ENCODE data around the gene KRTAP10-10.
"Not testable (repeated sequence)": the region's sequence is repeated elsewhere in the genome, so short reads cannot be mapped to it uniquely, and the experiment has no call there.

Gene KRTAP10-10, protein sequence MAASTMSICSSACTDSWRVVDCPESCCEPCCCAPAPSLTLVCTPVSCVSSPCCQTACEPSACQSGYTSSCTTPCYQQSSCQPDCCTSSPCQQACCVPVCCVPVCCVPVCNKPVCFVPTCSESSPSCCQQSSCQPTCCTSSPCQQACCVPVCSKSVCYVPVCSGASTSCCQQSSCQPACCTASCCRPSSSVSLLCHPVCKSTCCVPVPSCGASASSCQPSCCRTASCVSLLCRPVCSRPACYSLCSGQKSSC
- 0 reads per million in 2 donors for total RNA-seq

- DNase-seq = no peak
These were observed at the start of gene KRTAP10-10 for GRCh38 chr21:44637018-44637850. Gene KRTAP10-10, plus strand, starts transcription at chr21:44637356. Its CDS starts 62 bp downstream, at chr21:44637418.

DNA sequence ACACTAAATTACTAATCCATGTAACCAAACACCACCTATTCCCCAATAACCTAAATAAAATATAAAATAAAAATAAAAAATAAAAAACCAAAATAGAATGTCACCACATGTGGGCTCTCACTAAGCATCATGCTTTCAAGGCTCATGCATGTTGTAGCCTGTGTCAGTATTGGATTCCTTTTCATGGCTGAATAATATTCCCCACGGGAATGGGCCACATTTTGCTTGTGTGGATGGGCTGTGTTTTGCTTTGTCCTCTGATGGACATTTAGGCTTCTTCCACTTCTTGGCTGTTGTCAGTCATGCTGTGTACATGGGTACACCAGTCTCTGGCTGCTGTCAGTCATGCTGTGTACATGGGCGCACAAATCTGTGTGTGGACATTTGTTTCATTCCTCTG, 48.1 kb upstream of the KRTAP10-10 start:
- no peak for DNase-seq

DNA sequence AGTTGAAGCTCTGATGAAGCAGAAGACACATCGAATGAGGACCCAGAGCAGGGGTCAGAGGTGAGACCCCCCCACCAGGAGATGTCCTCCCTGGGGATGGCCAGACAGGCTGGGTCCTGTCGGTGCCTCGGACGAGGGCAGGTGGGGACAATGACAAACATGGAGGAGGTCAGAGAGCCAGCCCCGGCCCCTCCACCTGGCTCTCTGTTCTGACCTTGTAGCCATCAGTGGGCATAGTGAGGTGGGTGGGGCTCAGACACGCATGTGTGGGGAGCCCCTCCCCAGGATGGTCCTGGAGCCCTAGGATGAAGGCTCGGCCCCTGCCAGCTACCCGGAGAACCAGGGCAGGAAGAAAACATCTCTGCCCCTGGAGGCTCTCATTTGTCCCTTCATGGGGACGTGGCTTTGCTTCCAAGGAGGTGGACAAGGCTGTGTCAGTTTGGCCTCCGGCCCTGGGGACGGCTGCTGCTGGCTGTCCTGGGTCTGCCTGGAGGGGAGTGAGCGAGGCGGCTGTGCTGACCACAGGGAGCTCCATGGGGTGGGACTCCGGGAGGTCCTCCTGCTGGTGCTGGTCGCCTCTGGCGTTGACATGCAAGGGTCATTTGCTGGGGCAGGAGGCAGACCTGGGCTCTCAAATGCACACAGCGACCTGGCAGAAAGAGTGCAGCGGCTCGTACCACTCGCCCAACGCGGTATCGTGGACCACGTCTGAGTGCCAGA, 47.4 kb upstream of the KRTAP10-10 start:
- no peak for DNase-seq

DNA sequence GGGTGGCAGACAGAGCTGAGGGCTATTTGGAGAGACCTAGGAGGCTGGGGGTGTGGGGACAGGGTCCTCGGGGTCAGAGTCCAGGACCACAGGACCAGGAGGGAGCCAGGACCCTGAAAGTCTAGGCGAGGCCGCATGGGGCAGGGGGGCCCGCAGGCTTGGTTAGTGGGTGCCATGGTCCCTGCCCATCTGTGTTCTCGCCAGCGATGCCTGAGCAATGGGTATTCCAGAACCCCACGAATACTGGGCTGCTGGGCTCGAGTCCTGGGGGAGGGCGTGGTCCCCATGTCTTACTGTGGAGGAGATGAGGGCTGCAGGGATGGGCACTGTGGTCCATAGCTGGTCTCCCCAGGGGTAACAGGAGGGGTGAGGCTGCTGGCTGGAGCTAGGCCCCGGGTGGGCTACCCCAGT, 46.8 kb upstream of the KRTAP10-10 start:
- DNase-seq = no peak

- not testable (repeated sequence) for DNase-seq
These were observed 46.0 kb upstream of the KRTAP10-10 start for GRCh38 chr21:44590897-44591800.

DNA sequence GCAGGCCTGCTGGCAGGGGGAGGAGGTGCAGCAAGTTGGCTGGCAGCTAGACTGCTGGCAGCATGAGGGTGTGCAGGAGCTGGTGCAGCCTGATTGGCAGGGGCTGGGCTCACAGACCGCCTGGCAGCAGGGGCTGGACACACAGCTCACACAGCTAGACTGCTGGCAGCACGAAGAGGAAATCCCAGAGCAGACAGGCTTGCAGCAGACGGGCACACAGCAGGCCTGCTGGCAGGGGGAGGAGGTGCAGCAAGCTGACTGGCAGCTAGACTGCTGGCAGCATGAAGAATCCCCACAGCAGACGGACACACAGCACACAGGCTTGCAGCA, 45.4 kb upstream of the KRTAP10-10 start:
- DNase-seq = not testable (repeated sequence)

- DNase-seq = no peak
These were observed 44.5 kb upstream of the KRTAP10-10 start, which contains the start of gene KRTAP10-6 for GRCh38 chr21:44592446-44593311. Gene KRTAP10-6, minus strand, starts transcription at chr21:44592505. Its CDS starts 21 bp downstream, at chr21:44592484.

- DNase-seq = no peak
These were observed 43.4 kb upstream of the KRTAP10-10 start for GRCh38 chr21:44593598-44594405.

DNA sequence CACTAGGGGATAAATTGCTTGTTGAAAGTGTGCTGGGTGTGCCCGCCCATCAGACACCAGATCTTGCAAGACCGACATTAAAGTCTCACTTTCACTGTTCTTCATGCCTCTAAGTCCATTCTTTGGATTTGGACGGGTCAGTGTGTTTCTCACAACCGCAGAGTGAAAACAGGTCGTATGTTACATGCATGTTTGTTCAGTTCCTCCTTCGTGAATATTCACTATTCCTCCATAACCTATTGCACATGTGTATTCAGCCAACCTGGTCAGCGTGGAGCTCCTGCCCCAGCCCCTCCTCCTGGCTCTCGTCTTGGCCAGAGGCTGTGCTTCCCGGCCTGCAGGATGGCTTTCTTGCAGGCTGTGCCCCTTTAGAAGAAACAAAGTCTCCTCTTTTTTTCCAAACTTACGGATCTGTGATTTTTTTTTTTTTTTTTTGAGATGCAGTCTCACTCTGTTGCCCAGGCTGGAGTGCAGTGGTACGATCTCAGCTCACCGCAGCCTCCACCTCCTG, 42.7 kb upstream of the KRTAP10-10 start:
- no peak for DNase-seq

DNA sequence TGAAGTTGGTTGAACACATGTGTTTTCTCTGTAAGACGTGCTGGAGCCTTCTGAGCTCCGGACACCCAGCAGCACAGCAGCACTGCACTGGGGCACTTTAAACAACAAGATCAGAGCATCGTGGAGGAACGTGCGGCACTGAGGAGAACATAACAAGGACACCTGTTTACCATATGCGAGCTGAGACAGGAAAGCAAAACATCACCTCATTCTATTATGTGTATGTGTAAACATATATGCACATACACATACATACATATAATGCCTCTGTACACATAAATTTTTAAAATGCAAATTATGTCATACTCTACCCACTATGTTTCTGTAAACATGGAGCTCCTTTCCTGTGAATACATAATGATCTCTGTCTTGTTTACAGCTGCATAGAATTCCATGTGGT, 41.6 kb upstream of the KRTAP10-10 start:
- no peak for DNase-seq

DNA sequence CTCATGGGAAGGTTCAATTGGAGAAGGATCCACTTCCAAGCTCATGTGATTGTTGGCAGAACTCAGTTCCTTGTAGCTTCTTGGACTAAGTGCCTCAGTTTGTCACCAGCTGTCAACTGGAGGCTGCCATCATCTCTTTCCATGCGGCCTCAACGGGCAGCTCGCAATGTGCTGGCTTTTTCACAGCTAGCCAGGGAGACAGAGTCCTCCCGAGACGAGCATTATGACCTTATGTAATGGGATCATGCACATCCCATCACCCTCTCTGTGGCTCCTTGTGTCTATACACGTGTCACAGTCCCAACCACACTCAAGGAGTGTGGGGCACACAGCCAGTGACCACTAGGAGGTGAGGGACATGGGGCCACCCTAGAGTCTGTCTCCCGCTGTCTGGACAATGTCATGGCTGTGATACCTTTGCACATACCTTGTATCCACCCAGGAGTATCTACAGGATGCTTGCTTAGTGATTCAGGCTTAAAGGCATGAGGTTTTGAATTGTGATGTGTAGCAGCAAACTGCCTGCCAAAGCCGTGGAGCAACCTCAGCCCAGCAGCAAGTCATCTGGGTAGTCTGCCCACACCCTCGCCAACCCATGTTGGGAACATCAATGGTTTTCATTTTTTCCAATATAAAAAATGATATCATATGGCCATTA, 41.0 kb upstream of the KRTAP10-10 start:
- DNase-seq = no peak

GRCh38 chr21:44598061-44598460, 39.1 kb upstream of the KRTAP10-10 start:
- DNase-seq = no peak

- DNase-seq = no peak
These were observed 37.7 kb upstream of the KRTAP10-10 start for GRCh38 chr21:44599264-44600029.

DNA sequence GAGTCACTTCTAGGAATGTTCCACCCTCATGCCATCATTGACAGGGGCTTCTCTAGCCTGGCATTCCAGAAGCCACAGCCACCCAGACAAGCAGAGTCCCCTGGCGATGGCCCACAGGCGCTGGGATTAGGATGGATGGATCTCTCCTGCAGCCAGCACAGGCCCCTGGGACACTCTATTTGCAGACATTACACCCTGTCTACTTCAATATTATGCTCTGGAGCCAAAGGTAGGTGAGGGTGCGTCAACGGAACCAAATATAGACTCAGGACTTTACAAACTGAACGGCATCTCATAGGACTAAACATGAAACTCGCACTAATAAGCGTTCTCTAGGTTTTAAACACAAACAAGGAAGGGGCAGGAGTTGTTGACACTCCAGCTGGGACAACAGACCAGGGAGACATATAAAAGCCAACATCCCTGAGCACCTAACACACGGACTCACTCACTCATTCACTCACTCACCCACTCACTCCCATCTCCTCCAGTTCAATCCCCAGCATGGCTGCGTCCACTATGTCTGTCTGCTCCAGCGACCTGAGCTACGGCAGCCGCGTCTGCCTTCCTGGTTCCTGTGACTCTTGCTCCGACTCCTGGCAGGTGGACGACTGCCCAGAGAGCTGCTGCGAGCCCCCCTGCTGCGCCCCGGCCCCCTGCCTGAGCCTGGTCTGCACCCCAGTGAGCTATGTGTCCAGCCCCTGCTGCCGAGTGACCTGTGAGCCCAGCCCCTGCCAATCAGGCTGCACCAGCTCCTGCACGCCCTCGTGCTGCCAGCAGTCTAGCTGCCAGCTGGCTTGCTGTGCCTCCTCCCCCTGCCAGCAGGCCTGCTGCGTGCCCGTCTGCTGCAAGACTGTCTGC, 36.8 kb upstream of the KRTAP10-10 start, which contains the start of gene KRTAP10-7:
Gene KRTAP10-7, plus strand, starts transcription at position 480 of the 861 bp plus-strand sequence. Its CDS starts 25 bp downstream, at position 505.
- not testable (repeated sequence) for DNase-seq

DNA sequence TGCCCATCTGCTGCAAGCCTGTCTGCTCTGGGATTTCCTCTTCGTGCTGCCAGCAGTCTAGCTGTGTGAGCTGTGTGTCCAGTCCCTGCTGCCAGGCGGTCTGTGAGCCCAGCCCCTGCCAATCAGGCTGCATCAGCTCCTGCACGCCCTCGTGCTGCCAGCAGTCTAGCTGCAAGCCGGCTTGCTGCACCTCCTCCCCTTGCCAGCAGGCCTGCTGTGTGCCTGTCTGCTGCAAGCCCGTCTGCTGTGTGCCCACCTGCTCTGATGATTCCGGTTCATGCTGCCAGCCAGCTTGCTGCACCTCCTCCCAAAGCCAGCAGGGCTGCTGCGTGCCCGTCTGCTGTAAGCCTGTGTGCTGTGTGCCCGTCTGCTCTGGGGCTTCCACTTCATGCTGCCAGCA, 36.1 kb upstream of the KRTAP10-10 start:
- DNase-seq = not testable (repeated sequence)

DNA sequence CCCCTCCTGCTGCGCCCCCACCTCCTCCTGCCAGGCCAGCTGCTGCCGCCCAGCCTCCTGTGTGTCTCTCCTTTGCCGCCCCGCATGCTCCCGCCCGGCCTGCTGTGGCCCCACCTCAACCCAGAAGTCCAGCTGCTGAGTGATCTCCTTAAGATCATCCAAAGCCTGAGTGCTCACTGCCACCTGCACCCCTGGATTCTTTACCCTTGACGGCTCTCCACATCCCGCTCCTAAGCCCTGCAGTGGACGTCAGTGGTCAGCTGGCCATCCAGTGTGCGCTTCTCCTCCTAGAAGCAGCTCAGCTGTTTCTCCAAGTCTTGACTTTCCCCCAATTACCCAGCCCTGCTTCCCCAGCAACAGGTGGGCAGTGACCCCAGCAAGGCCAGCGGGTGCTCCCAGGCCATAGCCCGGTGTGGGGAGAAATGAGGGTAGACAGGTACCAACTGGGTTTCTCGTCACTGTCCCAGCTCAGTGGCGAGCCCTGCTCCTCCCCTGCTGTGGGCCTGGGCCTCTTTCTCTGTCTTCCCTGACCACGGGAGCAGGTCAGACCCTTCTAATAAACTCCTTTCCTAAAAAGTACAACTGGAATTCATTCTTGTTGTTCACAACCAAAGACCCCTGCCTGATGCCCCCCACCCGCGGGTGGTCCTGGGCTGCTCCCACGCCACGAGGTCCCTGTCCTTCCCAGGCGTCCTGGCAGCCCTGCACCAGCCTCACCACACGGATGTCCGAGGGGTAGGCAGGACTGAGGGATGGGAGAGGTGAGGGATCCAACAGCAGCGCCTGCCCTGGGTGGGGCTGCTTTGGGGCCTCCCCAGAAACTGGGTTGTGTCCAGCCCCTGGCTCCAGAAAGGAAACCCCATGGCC, 35.3 kb upstream of the KRTAP10-10 start:
- DNase-seq = no peak

GRCh38 chr21:44602463-44602850, 34.7 kb upstream of the KRTAP10-10 start:
- DNase-seq = no peak

Measured in activated gamma-delta T cell (primary cell).